Left lung (tissue), 10 donors: ENCODE results near the gene GBGT1. TPM values are rescaled to one million over a fixed set of nuclear protein-coding genes. Genes with fewer than 3 reads are reported as not detected.

Experiments used
- ATAC-seq: fragments of 200-7000 bp; cut with Tn5 transposase; one replicate; pipeline ENCODE4 v1.9.1; 2020; ENCODE audit warnings: moderate library complexity
- DNase-seq, 4 donors: peaks; one replicate each; pipeline ENCODE4 v3.0.0-alpha.2; 2013 to 2020
- H3K27ac ChIP-seq, 2 donors: fragments of 200-600 bp; sonication (generic) in 1 of 2; one replicate each; pipeline versions ENCODE4 v1.5.0 to v1.8.0; 2020 to 2021
- H3K27me3 ChIP-seq, 2 donors: fragments of 200-600 bp; sonication (generic) in 1 of 2; one replicate each; pipeline versions ENCODE4 v1.5.0 to v1.8.0; 2020 to 2021
- H3K36me3 ChIP-seq, 2 donors: fragments of 200-600 bp; sonication (generic) in 1 of 2; one replicate each; pipeline versions ENCODE4 v1.5.0 to v1.8.0; 2020 to 2021
- H3K4me1 ChIP-seq, 2 donors: fragments of 200-600 bp; one replicate each; pipeline ENCODE4 v1.8.0; 2021
- H3K4me3 ChIP-seq, 2 donors: fragments of 200-600 bp; sonication (generic) in 1 of 2; one replicate each; pipeline versions ENCODE4 v1.5.0 to v1.8.0; 2020 to 2021; ENCODE audit warnings: mild to moderate bottlenecking in 1 of 2
- H3K9me3 ChIP-seq, 2 donors: fragments of 200-600 bp; sonication (generic) in 1 of 2; one replicate each; pipeline versions ENCODE4 v1.5.0 to v1.8.0; 2020 to 2021
- intact Hi-C, 2 donors: fragments of 100-400 bp; cut with DNase I; formaldehyde crosslinking; loops; one replicate each; pipeline versions ENCODE4 v1.11.2 to v1.14.2; 2022
- polyA plus RNA-seq, 6 donors: library from polyadenylated mRNA; unstranded; fragments of 120-200 nt; gene quantifications; one replicate each; pipeline ENCODE4 v1.2.1, GENCODE V29; 2013; ENCODE audit not compliant: insufficient read length in 6 of 6
- total RNA-seq, 2 donors: library from RNA; stranded (reverse); fragmentation: NEBNext Ultra II Directional; extraction: Animal tissue kit (Norgen Biotek cat#: 25700); gene quantifications; one replicate each; pipeline ENCODE4 v1.2.1, GENCODE V29; 2021
- TF ChIP-seq, protein P1 (sequence below), 2 donors: fragments of 200-600 bp; sonication (generic) in 1 of 2; IDR thresholded peaks; one replicate each; pipeline versions ENCODE4 v1.5.0 to v1.8.0; 2021; ENCODE audit warnings: antibody characterized with exemption in 2 of 2
- donor health status: DM: no; HTN: yes; CAD: no.
- donor health status: DM: no; HTN: no; CAD: no.

GBGT1 gene
- total and polyA plus RNA-seq, 8 donors: 2.7 to 45.1 (median 4.9) TPM

DNA sequence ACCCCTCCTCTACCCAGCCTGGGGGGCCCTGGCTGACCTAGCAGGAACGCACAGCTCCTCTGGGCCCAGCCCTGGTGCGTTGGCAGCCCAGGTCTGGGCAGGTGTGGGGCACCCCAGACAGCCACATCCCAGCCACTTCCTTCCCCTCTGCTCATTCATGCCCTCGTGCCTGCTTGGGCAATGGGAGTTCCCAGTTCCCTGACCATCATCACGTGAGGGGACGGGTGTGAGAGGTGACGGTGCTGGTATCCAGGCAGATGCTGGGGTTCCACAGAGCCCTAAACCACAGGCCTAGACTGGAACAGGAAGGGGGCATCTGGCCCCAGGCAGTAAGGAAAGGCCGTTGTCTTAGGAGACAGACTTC, 51.1 kb downstream of the GBGT1 start:
- H3K4me3 ChIP-seq: peak overlapping the region in 1 of 2 donors; percentile 21
- H3K27me3 ChIP-seq: no peaks in the 10 kb centered on the region
- ATAC-seq: peak; percentile 41
- peaks cover 30 to 65% of the 10 kb centered on the region in 2 donors for H3K4me1 ChIP-seq
- DNase-seq: peak in 2 of 4 donors; percentile 91 to 93
- no peaks in the 10 kb centered on the region for H3K9me3 ChIP-seq
- H3K27ac ChIP-seq: peak overlapping the region; percentile 58 to 92
- TF ChIP-seq, protein P1, sequence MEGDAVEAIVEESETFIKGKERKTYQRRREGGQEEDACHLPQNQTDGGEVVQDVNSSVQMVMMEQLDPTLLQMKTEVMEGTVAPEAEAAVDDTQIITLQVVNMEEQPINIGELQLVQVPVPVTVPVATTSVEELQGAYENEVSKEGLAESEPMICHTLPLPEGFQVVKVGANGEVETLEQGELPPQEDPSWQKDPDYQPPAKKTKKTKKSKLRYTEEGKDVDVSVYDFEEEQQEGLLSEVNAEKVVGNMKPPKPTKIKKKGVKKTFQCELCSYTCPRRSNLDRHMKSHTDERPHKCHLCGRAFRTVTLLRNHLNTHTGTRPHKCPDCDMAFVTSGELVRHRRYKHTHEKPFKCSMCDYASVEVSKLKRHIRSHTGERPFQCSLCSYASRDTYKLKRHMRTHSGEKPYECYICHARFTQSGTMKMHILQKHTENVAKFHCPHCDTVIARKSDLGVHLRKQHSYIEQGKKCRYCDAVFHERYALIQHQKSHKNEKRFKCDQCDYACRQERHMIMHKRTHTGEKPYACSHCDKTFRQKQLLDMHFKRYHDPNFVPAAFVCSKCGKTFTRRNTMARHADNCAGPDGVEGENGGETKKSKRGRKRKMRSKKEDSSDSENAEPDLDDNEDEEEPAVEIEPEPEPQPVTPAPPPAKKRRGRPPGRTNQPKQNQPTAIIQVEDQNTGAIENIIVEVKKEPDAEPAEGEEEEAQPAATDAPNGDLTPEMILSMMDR (IDR thresholded peaks at IDR 0.05): no peak
- H3K36me3 ChIP-seq: peaks cover 0 to 44% of the 10 kb centered on the region in 2 donors
- intact Hi-C loops: no loop called here

DNA sequence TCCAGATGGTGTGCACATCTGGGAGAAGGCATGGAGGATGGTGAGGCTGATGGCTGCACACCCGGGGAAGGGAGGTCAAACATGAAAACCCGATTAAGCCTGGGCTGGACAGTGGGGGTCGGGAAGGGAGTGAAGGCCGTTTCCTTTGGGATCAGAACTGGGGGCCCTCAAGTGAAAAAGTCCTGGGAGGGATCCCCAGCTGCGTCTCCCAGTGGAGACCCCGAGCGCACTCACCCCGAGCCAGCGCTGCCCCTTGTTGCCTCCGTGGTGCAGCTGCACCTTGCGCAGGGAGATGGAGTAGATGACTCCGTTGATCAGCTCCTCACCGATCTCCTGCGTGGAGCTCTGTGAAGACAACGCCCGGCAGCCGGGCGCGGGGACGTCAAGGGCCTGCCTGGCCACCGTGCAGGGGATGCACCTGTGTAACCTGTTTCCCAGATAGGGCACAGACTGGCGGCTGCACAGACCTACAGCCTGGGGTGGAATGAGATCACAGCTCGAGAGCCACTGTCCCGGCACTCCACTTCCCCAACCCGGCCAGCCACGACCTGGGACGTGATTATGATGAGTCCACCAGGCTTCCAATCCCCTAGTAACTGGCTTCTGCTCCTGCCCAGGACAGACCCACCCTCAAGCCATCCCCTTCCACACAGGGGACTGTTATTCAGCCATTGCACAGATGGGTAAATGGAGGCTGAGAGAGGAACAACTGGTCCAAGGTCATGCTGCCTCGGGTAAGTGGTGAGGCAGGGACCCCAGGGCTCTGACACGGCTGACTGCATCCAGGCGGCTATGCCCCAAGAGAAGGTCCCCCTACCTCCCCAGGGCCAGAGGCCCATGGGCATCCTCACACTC, 51.7 kb downstream of the GBGT1 start:
- peaks cover 0 to 50% of the 10 kb centered on the region in 2 donors for H3K36me3 ChIP-seq
- DNase-seq: peak in 2 of 4 donors; percentile 34 to 84
- H3K9me3 ChIP-seq: no peaks in the 10 kb centered on the region
- peak overlapping the region in 1 of 2 donors; percentile 17 for H3K4me3 ChIP-seq
- no peak for ATAC-seq
- no peaks in the 10 kb centered on the region for H3K27me3 ChIP-seq
- peaks cover 30 to 59% of the 10 kb centered on the region in 2 donors for H3K4me1 ChIP-seq
- intact Hi-C loops: no loop called here
- TF ChIP-seq, protein P1 (IDR thresholded peaks at IDR 0.05): no peak
- peak overlapping the region; percentile 13 to 92 for H3K27ac ChIP-seq

DNA sequence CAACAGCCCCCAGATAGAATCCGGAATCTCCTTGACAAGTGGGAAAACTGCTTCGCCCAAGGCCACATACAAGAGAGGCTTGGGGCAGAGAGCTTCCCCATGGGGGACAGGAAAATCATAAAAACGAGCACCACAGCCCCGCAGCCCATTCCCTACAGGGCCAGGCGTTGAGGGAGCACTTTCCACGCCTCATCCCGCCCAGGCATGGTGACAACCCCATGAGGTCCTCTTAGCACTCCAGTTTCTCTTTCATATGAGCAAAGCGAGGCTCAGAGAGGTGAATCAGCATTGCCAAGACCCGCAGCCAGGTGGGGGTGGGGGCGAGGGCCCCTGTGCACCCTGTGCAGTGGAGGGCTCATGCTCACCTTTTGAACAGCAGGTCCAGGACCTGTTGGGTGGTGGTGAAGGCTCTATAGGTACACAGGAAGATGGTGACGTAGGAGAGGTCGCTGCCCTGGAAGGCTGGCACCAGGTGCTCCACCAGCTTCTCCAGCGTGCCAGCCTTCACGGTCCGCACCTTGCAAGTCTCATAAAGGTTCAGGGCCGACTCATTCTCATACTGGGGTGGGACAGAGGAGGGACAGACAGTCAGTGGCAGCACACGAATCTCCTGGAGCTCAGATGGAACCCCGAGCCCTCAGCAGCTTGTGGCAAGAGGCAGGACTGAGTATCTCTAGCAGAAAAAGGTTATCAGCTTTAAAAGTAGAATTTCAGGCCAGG, 53.6 kb downstream of the GBGT1 start:
- Histone ChIP-seq H3K4me1 (peaks cover 21 to 40% of the 10 kb centered on the region in 2 donors), H3K27me3 (no peaks in the 10 kb centered on the region), H3K9me3 (no peaks in the 10 kb centered on the region), H3K36me3 (peaks cover 0 to 67% of the 10 kb centered on the region in 2 donors), H3K4me3 (no peak overlapping the region), H3K27ac (no peak overlapping the region)
- TF ChIP-seq, protein P1 (IDR thresholded peaks at IDR 0.05): no peak
- DNase-seq: peak in 2 of 4 donors; percentile 23 to 42
- ATAC-seq: no peak
- intact Hi-C loops: no loop called here

DNA sequence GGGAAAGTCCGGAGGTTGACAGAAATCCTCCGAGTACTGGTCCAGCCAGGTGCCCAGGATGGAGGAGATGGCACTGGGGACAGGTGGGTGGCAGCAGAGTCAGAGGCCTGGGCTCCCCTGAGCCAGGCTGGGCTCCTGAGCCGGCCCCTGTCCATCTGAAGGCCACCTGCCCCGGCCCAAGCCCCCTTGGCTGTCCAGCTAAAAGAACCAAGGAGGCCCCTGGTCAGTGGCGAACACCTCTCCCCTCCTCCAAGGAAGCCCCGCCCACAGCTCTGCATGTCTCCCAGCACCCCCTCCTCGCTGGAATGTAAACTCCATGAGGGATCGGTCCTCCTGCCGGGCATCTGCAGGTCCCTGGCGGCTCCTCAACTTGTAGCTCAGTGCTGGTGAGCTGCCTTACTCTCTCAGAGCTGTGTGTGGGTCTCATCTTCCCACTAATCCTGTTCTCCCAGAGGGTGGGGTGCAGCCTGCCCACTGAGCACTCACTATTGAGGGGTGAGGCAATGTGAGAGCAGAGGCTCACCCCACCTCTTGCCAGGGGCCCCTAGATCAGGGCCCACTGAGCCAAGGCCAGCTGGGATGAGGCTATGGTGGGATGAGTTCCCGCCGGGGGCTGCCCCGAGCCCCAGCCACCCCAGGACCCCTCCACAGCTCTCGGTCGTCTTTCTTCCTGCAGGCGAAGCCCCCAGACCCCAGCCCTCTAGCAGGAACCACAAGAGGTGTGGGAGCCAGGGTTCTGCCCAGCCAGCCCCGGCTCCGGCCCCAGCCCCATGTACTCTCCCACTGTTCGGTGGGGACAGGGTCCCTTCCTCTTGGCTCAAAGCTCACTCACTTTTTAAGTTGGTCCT, 54.7 kb downstream of the GBGT1 start:
- no peaks in the 10 kb centered on the region for H3K9me3 ChIP-seq
- ATAC-seq: no peak
- peak in 2 of 4 donors; percentile 26 to 64 for DNase-seq
- no peak overlapping the region for H3K4me3 ChIP-seq
- H3K4me1 ChIP-seq: peaks cover 11 to 29% of the 10 kb centered on the region in 2 donors
- H3K36me3 ChIP-seq: peaks cover 0 to 78% of the 10 kb centered on the region in 2 donors
- intact Hi-C loops: no loop called here
- H3K27me3 ChIP-seq: no peaks in the 10 kb centered on the region
- no peak overlapping the region for H3K27ac ChIP-seq
- TF ChIP-seq, protein P1 (IDR thresholded peaks at IDR 0.05): no peak
